HepG2 (cell line): ENCODE data around the gene HLA-DQA1. TPM values are rescaled to one million over a fixed set of nuclear protein-coding genes. Genes with fewer than 3 reads are reported as not detected.

Experiments
- ATAC-seq: fragments of 200-7000 bp; cut with Tn5 transposase; 3 replicates; pipeline ENCODE4 v1.9.1; 2020; ENCODE audit warnings: mild to moderate bottlenecking, moderate library complexity
- BruUV-seq: library from RNA; stranded (reverse); fragments of 400-500 nt; replicated peaks from 2 replicates; lab custom pipeline; 2021; lab: Mats Ljungman, UMichigan
- CTCF ChIA-PET: fragments of 300-600 bp; formaldehyde crosslinking; extraction: SDS; loops from one replicate; lab custom pipeline; 2021; ENCODE audit warnings: low total read pairs, inconsistent platforms, low intra/inter-chr PET ratio; lab: Yijun Ruan, JAX
- POLR2A ChIA-PET: fragments of 350-600 bp; sonication (Branson Sonifier 250); formaldehyde crosslinking; loops from one replicate; lab custom pipeline; 2020; ENCODE audit warnings: antibody characterized with exemption, inconsistent platforms; lab: Yijun Ruan, JAX
- DNase-seq: peaks from one replicate; pipeline ENCODE4 v3.0.0-alpha.2; 2015; ENCODE audit warnings: low spot score
- FAIRE-seq: peaks from 3 replicates; lab custom pipeline; 2011; peaks lifted over from hg19 to GRCh38; lab: Jason Lieb, UNC
- H2AFZ ChIP-seq: one replicate; pipeline ENCODE4 v1.6.1; 2011; ENCODE audit warnings: low read length, inconsistent platforms
- H3K27ac ChIP-seq: fragments of 300-600 bp; 3 replicates; pipeline ENCODE4 v1.8.0; 2011; ENCODE audit warnings: mixed run types, mild to moderate bottlenecking, mixed read lengths, low read length, inconsistent platforms; ENCODE audit not compliant: insufficient read depth; ENCODE audit errors: extremely low read length
- H3K27me3 ChIP-seq, 2 experiments: fragments of 200-600 bp in 1 of 2; 2 replicates in 1 of 2; 3 replicates in 1 of 2; pipeline versions ENCODE4 v1.6.0 to v1.8.0; 2011; ENCODE audit warnings: low read length in 2 of 2, mild to moderate bottlenecking in 2 of 2, moderate library complexity in 2 of 2, inconsistent platforms in 1 of 2; ENCODE audit not compliant: insufficient read depth in 2 of 2, control insufficient read depth in 1 of 2
- H3K36me3 ChIP-seq, 2 experiments: fragments of 200-600 bp in 1 of 2; replicated peaks in 1 of 2; 2 replicates in 1 of 2; 3 replicates in 1 of 2; pipeline versions ENCODE4 v1.5.1 to v1.8.0; 2011; ENCODE audit warnings: low read length in 2 of 2, inconsistent platforms in 1 of 2; ENCODE audit not compliant: insufficient read depth in 2 of 2, control insufficient read depth in 1 of 2
- H3K4me1 ChIP-seq: 2 replicates; pipeline ENCODE4 v1.5.1; 2012; ENCODE audit warnings: low read length, inconsistent platforms; ENCODE audit not compliant: insufficient read depth
- H3K4me2 ChIP-seq: 2 replicates; pipeline ENCODE4 v1.6.0; 2011; ENCODE audit warnings: low read depth, low read length, inconsistent platforms
- H3K4me3 ChIP-seq, 3 experiments: fragments of 200-600 bp in 1 of 3; sonication (generic), shearing (Covaris generic) in 1 of 3; replicated peaks in 1 of 3; 2 replicates each; pipeline ENCODE4 v1.5.1; 2011 to 2016; ENCODE audit warnings: low read length in 3 of 3, inconsistent platforms in 2 of 3, low read depth in 2 of 3, mild to moderate bottlenecking in 2 of 3, control low read depth in 1 of 3, mixed read lengths in 1 of 3; ENCODE audit not compliant: insufficient read depth in 1 of 3
- H3K79me2 ChIP-seq: one replicate; pipeline ENCODE4 v1.6.1; 2011; ENCODE audit warnings: low read length, inconsistent platforms; ENCODE audit not compliant: insufficient read depth
- H3K9ac ChIP-seq: 2 replicates; pipeline ENCODE4 v1.6.0; 2011; ENCODE audit warnings: mild to moderate bottlenecking, low read depth, low read length, inconsistent platforms; ENCODE audit not compliant: insufficient read depth
- H3K9me3 ChIP-seq: 2 replicates; pipeline ENCODE4 v1.5.1; 2012; ENCODE audit warnings: mild to moderate bottlenecking, low read length
- H4K20me1 ChIP-seq: 2 replicates; pipeline ENCODE4 v1.6.0; 2011; ENCODE audit warnings: inconsistent platforms, mild to moderate bottlenecking, low read length, moderate library complexity; ENCODE audit not compliant: insufficient read depth
- FOXO1 ChIP-seq: sonication (generic); formaldehyde crosslinking; IDR thresholded peaks from 2 replicates; pipeline ENCODE4 v1.4.0; 2020; ENCODE audit warnings: missing genetic modification reagents
- JARID2 ChIP-seq: sonication (generic); formaldehyde crosslinking; IDR thresholded peaks from 2 replicates; pipeline ENCODE4 v1.8.1; 2023; ENCODE audit warnings: missing genetic modification reagents, inconsistent platforms; ENCODE audit not compliant: insufficient replicate concordance
- LRRFIP1 ChIP-seq: sonication (generic); formaldehyde crosslinking; conservative IDR thresholded peaks from 2 replicates; pipeline ENCODE4 v1.4.0; 2020; ENCODE audit warnings: missing genetic modification reagents
- ZBTB7A ChIP-seq: sonication (generic); formaldehyde crosslinking; IDR thresholded peaks from 2 replicates; pipeline ENCODE4 v1.8.0; 2022; ENCODE audit warnings: mild to moderate bottlenecking, missing genetic modification reagents
- ZEB1 ChIP-seq: IDR thresholded peaks from 2 replicates; pipeline ENCODE4 v1.6.1; 2012; ENCODE audit warnings: mild to moderate bottlenecking, low read depth, inconsistent platforms; ENCODE audit not compliant: insufficient replicate concordance
- ZNF569 ChIP-seq: sonication (generic); formaldehyde crosslinking; IDR thresholded peaks from 2 replicates; pipeline ENCODE4 v1.5.0; 2020; ENCODE audit warnings: mild to moderate bottlenecking, missing genetic modification reagents, moderate library complexity, borderline replicate concordance
- WGBS: methylation state at CpG from one replicate; pipeline ENCODE4 v1.1.6; 2017; ENCODE audit warnings: low lambda C conversion rate; 5-methylcytosine and 5-hydroxymethylcytosine counted together
- in situ Hi-C: cut with HindIII; loops from 2 replicates; pipeline ENCODE4 v1.10.0; 2017; ENCODE audit warnings: low pct_unique_long_range_greater_than_20kb; ENCODE audit not compliant: extremely low pct_ligation_motif_present
- intact Hi-C: fragments of 100-400 bp; cut with micrococcal nuclease; formaldehyde crosslinking; loops from one replicate; pipeline ENCODE4 v1.10.0; 2022; ENCODE audit not compliant: unreplicated experiment
- polyA plus RNA-seq, 8 experiments: library from polyadenylated mRNA; depleted of rRNA in 3 of 8; stranded (reverse) in 7 of 8; unstranded in 1 of 8; fragments of >200 nt; fragmentation: Illumina TruSeq in 4 of 8; extraction: Trizol in 4 of 8; gene quantifications; 2 replicates each; pipeline versions ENCODE4 v1.2.1 to v1.2.3, GENCODE V29; 2011 to 2016; ENCODE audit warnings: low read depth in 4 of 8, missing spikeins in 1 of 8, mixed read lengths in 1 of 8; ENCODE audit not compliant: insufficient read depth in 1 of 8
- total RNA-seq, 5 experiments: library from RNA; depleted of rRNA; stranded (reverse); fragments of >200 nt; fragmentation: Illumina TruSeq; extraction: Trizol; gene quantifications; 2 replicates each; pipeline ENCODE4 v1.2.3, GENCODE V29; 2016; ENCODE audit warnings: low read depth in 1 of 5
- TF ChIP-seq, protein P1 (sequence below): sonication (generic); formaldehyde crosslinking; IDR thresholded peaks from 2 replicates; pipeline ENCODE4 v1.4.0; 2020; ENCODE audit warnings: mild to moderate bottlenecking, missing genetic modification reagents, borderline replicate concordance
- TF ChIP-seq, protein P2 (sequence below): sonication (generic); formaldehyde crosslinking; IDR thresholded peaks from 2 replicates; pipeline ENCODE4 v1.4.0; 2020; ENCODE audit warnings: mild to moderate bottlenecking, low read depth, missing genetic modification reagents
- TF ChIP-seq, protein P3 (sequence below): IDR thresholded peaks from 2 replicates; pipeline ENCODE4 v1.6.1; 2016; ENCODE audit warnings: low read depth

HLA-DQA1 gene
- total and polyA plus RNA-seq, 2 of the 13 experiments (the other 11 are each of a cell fraction or from before 2014, with no cell fraction given) = not detected

DNA sequence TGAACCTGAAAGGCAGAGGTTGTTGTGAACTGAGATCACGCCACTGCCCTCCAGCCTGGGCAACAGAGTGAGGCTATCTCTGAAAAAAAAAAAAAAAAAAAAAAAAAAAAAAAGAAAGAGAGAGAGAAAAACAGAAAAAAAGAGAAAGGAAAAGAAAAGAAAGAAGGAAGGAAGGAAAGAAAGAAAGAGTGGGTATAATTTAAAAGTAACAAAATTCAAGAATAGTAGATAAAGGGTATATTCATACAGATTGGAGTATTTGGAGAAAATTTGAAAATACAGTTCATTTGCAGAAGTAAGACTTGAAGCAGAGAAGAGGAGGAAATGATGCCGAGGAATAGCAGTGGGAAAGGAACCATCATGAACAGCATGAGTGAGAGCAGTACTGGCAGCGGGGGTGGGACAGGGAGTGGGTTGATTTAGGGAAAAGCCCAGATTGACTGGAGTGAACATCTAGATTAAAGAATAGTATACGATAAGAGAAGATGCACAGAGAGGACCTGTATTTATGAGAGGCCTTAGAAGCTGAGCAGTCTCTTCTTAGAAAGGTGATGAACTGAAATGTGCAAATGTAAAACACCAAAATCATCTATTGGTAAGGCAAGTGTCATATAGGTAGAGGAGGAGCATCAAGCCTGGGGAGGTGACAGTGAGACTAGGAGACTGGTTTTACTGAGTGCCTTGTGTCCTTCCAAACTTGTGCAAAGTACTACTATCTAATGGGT lies 29.8 kb upstream of the HLA-DQA1 start:
- no peaks in the 10 kb centered on the region for H4K20me1 ChIP-seq
- no peak for ATAC-seq
- no peak overlapping the region for H3K9ac ChIP-seq
- POLR2A ChIA-PET = no interaction called here
- H3K27ac ChIP-seq = no peak overlapping the region
- BruUV-seq = no TSS peak
- intact Hi-C loops = no loop called here
- no peak for FAIRE-seq
- no peak for DNase-seq
- H3K4me3 ChIP-seq = no peak overlapping the region
- H3K4me1 ChIP-seq = no peaks in the 10 kb centered on the region
- TF ChIP-seq FOXO1 = no peak
- TF ChIP-seq, protein P1, sequence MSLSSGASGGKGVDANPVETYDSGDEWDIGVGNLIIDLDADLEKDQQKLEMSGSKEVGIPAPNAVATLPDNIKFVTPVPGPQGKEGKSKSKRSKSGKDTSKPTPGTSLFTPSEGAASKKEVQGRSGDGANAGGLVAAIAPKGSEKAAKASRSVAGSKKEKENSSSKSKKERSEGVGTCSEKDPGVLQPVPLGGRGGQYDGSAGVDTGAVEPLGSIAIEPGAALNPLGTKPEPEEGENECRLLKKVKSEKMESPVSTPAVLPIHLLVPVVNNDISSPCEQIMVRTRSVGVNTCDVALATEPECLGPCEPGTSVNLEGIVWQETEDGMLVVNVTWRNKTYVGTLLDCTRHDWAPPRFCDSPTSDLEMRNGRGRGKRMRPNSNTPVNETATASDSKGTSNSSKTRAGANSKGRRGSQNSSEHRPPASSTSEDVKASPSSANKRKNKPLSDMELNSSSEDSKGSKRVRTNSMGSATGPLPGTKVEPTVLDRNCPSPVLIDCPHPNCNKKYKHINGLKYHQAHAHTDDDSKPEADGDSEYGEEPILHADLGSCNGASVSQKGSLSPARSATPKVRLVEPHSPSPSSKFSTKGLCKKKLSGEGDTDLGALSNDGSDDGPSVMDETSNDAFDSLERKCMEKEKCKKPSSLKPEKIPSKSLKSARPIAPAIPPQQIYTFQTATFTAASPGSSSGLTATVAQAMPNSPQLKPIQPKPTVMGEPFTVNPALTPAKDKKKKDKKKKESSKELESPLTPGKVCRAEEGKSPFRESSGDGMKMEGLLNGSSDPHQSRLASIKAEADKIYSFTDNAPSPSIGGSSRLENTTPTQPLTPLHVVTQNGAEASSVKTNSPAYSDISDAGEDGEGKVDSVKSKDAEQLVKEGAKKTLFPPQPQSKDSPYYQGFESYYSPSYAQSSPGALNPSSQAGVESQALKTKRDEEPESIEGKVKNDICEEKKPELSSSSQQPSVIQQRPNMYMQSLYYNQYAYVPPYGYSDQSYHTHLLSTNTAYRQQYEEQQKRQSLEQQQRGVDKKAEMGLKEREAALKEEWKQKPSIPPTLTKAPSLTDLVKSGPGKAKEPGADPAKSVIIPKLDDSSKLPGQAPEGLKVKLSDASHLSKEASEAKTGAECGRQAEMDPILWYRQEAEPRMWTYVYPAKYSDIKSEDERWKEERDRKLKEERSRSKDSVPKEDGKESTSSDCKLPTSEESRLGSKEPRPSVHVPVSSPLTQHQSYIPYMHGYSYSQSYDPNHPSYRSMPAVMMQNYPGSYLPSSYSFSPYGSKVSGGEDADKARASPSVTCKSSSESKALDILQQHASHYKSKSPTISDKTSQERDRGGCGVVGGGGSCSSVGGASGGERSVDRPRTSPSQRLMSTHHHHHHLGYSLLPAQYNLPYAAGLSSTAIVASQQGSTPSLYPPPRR (CRISPR knock-in tag) = no peak
- TF ChIP-seq JARID2 (CRISPR knock-in tag) = no peak
- TF ChIP-seq, protein P2, sequence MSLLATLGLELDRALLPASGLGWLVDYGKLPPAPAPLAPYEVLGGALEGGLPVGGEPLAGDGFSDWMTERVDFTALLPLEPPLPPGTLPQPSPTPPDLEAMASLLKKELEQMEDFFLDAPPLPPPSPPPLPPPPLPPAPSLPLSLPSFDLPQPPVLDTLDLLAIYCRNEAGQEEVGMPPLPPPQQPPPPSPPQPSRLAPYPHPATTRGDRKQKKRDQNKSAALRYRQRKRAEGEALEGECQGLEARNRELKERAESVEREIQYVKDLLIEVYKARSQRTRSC (CRISPR knock-in tag) = no peak
- TF ChIP-seq LRRFIP1 (CRISPR knock-in tag) = no peak
- TF ChIP-seq, protein P3, sequence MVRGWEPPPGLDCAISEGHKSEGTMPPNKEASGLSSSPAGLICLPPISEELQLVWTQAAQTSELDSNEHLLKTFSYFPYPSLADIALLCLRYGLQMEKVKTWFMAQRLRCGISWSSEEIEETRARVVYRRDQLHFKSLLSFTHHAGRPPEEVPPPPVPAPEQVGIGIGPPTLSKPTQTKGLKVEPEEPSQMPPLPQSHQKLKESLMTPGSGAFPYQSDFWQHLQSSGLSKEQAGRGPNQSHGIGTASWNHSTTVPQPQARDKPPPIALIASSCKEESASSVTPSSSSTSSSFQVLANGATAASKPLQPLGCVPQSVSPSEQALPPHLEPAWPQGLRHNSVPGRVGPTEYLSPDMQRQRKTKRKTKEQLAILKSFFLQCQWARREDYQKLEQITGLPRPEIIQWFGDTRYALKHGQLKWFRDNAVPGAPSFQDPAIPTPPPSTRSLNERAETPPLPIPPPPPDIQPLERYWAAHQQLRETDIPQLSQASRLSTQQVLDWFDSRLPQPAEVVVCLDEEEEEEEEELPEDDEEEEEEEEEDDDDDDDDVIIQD (CRISPR knock-in tag) = no peak
- no peak for TF ChIP-seq ZBTB7A (CRISPR knock-in tag)
- no peak for TF ChIP-seq ZNF569 (CRISPR knock-in tag)
- no peak for TF ChIP-seq ZEB1
- H3K9me3 ChIP-seq = no peaks in the 10 kb centered on the region
- H3K4me2 ChIP-seq = no peak overlapping the region
- H2AFZ ChIP-seq = no peak overlapping the region
- CTCF ChIA-PET = no interaction called here
- 18% methylated on average over 4 of the region's 4 CpGs for WGBS
- H3K79me2 ChIP-seq = no peaks in the 10 kb centered on the region
- in situ Hi-C loops = no loop called here
- H3K27me3 ChIP-seq = 0 out of 5 replicates have a peak, but pooled peaks cover 1 to 4% of the 10 kb centered on the region in 2 experiments
- H3K36me3 ChIP-seq = no peaks in the 10 kb centered on the region
